ENCODE data around the gene STIP1.

STIP1 gene

DNA sequence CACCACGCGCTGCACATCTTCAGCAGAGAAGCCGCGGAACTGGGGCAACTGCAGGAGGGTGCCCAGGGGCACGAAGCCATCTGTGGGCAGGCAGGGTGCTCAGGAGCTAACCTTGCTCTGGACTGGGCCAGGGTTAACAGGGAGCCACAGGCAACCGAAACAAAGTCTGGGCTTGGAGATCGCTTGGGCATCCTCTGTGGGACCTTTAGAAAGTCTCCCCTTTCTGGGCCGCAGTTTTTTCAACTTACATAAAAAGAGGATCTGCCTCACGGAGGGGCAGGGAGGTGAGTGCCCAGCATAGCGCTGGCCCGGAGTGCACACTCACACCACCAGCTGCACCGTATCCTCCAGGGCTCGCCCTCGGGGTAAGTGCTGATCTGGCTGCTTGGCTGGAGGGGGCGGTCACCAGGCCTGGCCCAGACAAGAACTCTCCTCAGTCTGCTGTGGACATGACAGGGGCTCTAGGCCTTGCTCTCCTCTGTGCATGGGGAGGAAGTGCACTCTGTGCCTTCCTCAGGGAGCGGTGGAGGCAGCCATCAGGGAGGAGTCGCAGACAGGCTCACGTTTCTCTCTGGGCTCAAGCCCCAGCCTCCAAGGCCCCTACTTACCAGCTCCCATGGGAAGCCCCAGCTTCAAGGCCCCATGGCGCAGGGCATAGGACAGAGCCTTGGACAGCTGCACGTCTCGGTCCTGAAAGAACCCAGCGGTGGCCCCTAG is 39.1 kb downstream of the STIP1 start:
- DNase-seq, result no peak

DNA sequence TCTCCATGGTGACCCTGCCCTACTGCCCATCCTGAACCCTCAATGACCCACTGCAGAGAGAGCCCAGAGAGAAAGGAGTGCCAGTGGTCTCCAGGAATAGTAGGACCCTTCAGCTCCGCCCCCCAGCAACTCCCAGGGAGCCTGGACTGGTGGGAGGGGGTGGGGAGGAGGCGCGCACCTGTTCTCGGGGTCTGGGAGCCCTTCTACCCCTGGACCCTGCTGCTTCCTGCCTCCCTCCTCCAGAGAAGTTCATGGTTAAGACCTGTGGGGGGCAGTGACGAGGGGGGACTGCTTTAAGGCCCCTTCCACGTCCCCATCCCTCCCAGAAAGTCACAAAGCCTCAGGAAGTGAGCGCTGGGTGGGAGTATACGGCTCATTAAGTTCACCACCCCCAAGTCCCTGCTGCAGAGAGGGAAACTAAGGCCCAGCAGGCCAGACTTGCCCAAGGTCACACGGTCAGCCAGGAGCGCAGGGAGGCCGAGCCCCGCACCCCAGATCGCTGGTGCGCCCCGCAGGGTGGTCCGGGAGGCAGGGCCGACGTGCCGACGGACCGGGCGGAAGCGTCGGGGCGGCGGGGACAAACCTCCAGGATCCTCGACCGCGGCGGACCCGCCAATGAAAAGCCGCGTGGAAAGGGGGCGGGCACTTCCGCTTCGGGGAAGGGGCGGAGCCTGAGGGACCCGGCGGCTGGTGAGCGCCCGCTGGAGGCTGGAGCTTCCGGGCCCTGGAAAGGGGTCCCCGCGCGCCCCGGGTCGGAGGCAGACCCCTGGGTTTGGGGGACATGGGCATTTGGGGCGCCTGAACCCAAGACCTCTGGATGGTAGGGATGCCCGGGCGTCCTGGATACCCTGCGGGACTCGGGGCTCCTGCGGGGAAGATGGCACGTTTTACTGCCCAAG is 39.9 kb downstream of the STIP1 start, which contains the start of the genes NUDT22 and TRPT1:
TSS of gene NUDT22 (plus strand) at position 667 of the 899 bp plus-strand sequence. CDS start 379 bp downstream, outside the sequence.
TSS of gene TRPT1 (minus strand) at position 579 of the 899 bp plus-strand sequence. CDS start at position 253, 326 bp downstream.
- DNase-seq, result peak; percentile 68 to 84

DNA sequence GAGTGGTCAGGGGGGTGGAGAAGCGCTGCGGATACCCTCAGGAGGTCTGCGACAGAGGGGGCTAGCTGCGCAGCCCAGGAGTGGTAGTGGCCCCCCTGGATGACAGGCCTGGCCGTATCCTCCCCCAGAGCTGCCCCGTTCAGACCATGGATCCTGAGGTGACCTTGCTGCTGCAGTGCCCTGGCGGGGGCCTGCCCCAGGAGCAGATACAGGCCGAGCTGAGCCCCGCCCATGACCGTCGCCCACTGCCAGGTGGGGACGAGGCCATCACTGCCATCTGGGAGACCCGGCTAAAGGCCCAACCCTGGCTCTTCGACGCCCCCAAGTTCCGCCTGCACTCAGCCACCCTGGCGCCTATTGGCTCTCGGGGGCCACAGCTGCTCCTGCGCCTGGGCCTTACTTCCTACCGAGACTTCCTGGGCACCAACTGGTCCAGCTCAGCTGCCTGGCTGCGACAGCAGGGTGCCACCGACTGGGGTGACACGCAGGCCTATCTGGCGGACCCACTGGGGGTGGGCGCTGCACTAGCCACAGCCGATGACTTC is 40.6 kb downstream of the STIP1 start:
- no peak for DNase-seq

DNA sequence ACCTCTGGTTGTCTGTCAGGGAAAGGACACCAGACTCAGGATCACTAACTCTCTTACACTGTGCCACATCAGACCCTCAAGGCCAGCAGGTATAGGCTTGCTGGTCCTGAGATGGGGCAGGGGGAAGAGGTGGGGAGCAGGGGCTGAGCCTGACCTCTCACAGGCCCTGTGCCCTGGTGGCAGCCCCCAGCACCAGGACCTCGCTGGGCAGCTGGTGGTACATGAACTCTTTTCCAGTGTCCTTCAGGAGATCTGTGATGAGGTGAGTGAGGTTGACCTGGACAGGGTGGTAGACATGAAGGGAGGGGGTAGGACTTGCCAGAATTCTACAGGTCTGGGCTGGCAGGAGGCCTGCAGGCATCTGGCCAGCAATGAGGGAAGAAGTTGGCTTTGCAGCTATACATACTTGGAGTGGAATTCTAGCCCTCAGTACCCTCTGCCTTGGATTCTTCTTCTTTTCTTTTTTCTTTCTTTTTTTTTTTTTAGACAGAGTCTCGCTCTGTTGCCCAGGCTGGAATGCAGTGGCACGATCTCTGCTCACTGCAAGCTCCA is 41.5 kb downstream of the STIP1 start:
- no peak for DNase-seq

DNA sequence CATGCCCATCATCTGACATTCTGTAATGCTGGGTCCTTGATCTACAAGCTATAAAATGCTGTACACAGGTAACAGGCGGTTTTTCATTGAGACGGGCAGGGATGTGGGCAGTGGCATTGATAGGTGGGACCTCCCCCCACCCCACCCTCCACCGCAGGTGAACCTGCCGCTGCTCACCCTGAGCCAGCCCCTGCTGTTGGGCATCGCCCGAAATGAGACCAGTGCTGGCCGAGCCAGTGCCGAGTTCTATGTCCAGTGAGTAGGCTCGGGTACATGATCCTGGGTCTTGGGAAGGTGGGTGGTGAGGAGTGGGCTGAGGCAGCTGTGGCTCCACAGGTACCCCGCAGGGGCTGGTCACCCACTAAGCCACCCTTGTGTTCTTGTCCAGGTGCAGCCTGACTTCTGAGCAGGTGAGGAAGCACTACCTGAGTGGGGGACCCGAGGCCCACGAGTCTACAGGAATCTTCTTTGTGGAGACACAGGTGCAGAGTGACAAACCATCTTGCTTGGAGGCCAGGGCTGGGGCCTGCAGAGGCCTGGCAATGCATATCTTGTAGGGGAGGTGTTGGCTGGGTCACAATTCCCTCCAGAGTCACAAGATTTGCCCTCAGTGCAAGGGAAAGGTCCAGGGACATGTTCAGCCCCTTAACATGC is 43.2 kb downstream of the STIP1 start:
- no peak for DNase-seq

DNA sequence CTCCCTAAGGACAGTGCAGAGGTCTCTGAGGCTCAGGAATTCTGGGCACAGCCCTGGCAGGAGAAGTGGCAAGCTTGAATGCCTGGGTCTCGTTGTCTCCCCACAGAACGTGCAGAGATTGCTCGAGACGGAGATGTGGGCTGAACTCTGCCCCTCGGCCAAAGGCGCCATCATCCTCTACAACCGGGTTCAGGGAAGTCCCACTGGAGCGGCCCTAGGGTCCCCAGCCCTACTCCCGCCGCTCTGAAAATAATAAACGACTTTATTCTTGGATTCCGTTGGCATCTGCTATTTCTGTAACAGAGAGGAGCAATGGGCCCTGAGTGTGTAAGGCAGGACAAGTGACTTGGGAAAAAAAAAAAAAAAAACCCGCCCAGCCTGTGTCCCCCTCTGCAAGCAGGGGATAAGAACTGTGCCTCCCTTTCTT is 43.8 kb downstream of the STIP1 start:
- no peak for DNase-seq

DNA sequence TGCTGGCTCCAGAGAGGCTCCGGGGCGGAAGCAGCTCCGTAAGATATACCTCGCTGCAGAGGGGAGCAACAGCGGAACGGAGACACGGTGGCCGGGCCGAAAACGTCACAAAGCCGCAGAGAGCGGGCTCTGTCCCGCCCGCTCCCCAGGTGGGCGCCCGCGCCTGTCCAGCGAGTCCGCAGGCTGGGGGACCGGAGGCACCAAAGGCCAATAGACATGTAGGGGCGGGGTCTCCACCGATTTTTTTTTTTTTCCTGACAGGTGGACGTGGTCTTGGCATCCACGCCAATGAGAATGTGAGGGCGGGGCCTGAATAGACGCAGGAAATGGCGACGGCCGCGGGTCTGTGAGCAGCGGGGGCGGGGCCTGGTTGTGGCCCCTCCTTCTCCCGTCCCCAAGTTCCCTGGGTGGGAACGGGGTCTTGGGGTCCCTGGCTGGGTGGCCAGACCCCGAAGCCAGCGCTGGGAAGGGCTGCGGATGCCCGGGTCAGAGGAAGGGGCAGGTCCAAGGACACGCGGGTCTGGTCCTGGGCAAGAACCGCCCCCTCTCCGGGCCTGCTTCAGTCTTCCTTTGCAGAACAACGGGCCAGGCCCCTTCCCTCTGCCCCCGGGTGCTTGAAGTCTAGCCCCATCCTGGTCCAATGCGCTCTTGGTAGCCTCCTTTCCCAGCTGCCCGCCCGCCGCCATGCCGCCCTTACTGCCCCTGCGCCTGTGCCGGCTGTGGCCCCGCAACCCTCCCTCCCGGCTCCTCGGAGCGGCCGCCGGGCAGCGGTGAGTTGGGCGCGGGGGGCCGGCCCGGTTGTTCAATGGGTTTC is 44.4 kb downstream of the STIP1 start, which contains the start of gene DNAJC4:
TSS of gene DNAJC4 (plus strand) at position 378 of the 814 bp plus-strand sequence. CDS start at position 685, 307 bp downstream.
- DNase-seq, result peak; percentile 96 to 97

DNA sequence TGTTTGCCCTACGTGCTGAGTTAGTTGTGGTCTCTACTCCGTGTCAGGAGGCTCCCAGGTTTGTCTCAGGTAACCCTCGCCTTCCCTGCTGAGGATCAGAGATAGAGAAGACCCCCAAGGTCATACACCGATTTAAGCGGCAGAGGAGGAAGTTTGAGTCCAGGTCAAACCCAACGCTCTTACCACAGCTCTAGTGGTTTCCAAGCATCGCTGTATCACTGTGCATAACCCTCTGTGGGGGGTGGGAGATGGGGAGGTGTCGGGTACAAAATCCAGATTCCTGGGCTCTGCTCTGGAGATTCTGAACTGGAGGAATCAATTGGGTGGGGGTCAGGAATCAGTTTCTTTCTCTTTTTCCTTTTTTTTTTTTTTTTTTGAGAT is 45.0 kb downstream of the STIP1 start:
- no peak for DNase-seq

DNA sequence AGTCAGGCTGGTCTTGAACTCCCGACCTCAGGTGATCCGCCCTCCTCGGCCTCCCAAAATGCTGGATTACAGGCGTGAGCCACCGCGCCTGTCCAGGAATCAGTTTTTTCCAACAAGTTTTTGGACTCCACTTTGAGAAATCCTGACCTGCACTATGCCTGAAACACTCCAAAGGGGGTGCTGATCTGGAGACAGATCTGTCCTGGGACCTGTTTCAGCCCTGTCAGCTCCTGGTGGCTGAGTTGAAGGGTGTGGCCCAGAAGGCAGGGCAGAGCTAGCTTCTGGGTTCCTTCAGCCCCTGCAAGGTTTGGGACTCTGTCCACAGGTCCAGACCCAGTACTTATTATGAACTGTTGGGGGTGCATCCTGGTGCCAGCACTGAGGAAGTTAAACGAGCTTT is 45.6 kb downstream of the STIP1 start:
- no peak for DNase-seq

DNA sequence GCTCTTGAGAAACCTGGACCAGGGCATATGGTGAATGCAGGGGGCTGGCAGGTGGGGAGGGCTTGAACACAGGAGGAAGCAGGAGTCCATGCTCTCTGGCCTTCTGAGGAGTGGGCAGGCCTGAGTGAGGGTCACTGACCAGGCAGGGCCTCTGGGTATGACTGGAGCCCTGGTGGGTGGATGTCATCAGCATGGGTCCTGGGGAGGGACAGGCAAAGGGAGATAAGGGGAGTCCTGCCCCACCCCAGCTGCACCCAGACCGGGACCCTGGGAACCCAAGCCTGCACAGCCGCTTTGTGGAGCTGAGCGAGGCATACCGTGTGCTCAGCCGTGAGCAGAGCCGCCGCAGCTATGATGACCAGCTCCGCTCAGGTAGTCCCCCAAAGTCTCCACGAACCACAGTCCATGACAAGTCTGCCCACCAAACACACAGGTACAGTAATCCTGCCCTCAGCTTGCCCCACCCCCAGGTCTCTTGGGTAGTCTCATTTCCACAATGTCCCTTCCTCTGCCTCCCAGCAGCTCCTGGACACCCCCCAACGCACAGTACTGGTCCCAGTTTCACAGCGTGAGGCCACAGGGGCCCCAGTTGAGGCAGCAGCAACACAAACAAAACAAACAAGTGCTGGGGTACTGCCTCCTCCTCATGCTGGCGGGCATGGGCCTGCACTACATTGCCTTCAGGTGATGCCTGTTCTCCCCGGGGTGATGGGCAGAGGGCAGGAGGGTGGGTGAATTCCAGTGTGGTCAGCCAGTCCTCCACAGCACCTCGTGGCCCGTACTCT is 46.4 kb downstream of the STIP1 start:
- DNase-seq, result no peak

DNA sequence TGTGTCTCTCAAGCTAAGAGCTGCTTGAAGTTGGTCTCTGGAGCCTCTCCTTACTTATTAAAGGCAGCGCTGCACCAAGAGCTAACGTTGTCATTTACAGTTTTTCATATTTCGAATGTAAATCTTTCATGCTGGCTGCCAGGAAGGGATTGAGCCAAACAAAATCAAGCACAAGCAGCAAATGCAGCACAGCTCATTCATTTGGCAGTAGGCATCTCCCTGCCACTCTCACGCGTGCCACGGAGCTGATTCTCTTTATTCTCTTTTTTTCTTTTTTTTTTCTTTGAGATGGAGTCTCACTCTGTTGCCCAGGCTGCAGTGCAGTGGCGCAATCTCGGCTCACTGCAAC is 47.0 kb downstream of the STIP1 start:
- DNase-seq, result no peak

DNA sequence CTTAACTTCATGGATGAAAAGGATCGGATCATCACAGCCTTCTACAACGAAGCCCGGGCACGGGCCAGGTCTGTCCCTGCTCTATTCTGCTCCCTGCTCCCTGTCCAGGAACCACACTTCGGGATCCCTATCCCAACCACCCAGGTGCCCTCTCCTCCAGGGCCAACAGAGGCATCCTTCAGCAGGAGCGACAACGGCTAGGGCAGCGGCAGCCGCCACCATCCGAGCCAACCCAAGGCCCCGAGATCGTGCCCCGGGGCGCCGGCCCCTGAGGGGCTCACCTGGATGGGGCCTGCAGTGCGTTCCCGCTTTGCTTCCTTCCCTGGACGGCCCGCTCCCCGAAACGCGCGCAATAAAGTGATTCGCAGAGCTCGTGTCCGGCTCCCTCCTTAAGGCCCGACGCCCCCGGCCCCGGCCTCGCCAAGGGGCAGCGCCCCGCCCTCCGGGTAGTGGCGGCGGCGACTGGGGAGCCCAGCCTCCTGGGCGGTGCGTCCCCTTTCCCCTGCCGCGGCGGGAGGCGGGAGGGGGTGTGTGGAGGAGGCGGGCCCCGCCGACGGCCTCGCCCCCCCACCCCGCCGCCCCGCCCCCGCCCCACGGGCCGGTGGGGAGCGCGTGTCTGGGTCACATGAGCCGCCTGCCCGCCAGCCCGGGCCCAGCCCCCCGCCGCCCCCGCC is 48.1 kb downstream of the STIP1 start, which contains the start of gene VEGFB:
TSS of gene VEGFB (plus strand) at position 672 of the 674 bp plus-strand sequence. CDS start 250 bp downstream, outside the sequence.
- DNase-seq, result peak; percentile 31 to 65

DNA sequence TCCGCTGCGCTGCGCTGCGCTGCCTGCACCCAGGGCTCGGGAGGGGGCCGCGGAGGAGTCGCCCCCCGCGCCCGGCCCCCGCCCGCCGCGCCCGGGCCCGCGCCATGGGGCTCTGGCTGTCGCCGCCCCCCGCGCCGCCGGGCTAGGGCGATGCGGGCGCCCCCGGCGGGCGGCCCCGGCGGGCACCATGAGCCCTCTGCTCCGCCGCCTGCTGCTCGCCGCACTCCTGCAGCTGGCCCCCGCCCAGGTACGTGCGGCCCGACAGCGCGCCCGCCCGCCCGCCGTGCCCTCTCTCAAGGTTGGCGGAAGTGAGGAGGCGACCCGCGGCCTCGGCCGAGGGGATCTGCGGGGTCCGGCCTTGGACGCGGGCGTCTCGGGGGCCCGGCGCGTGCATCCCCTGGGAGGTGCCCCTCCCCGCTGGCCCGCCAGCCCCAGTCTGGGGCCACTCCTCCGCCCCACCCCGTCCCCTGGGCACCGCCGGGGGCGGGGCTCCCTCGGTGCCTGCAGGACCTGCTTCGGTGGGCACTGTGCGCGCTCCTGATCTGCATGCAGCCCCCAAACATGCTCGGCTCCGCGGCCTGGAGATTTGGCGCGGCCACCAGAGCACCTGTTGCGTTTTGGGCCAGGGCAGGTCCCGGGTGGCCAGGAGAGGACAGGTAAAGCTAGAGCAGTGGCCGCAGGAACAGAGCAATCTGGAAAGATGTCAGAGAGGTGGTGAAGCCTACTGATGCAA is 48.8 kb downstream of the STIP1 start:
- peak; percentile 33 to 50 for DNase-seq

DNA sequence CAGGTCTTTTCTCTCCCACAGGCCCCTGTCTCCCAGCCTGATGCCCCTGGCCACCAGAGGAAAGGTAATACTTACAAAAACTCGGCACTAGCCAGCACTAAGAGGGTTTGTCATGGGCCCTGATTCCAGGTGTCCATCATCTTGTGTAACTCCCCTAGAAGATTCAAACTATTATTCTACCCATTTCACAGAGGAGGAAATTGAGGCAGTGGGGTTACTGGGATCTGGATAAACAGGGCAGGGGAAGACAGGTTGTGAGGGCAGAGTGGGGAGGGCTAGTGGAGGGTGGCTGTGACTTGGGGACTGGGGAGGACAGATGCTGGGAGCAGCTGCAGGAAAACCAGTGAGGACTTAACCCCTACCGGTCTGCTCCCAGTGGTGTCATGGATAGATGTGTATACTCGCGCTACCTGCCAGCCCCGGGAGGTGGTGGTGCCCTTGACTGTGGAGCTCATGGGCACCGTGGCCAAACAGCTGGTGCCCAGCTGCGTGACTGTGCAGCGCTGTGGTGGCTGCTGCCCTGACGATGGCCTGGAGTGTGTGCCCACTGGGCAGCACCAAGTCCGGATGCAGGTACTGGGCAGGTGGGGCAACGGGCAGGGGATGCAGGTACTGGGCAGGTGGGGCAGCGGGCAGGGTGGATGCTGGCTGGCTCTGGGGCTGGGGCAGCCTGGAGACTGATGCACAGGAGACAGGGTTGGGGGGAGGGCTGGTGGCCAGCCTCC is 49.6 kb downstream of the STIP1 start:
- DNase-seq, result no peak

DNA sequence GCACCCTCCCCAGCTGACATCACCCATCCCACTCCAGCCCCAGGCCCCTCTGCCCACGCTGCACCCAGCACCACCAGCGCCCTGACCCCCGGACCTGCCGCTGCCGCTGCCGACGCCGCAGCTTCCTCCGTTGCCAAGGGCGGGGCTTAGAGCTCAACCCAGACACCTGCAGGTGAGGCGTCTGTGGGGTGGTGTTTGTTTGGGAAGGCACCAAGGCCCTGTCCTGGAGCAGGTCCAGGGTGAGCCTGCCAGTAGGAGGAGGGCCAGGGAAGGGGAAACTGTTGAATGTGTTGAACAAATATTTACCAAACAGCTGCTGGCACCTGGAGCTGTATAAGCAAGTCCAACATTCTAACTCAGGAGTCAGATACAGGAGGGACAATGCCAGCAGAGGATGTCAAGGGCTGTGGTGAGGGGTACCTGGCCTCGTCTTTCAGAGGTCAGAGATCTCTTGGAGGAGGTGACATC is 51.5 kb downstream of the STIP1 start:
- peak in 1 of 2 experiments; percentile 14 for DNase-seq

DNA sequence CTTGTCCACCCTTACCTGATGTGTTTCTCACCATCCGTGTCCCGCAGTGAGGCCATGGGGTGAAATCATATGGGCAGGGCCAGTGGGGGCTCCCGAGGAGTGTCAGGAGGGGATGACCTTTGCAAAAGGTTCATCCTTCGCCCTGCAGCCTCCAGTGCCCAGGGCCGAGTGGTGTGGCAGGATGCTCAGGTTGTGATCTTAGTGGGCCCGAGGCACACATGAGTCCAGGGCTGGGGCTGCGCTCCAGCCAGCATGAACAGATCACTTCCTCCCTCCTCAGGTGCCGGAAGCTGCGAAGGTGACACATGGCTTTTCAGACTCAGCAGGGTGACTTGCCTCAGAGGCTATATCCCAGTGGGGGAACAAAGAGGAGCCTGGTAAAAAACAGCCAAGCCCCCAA is 52.1 kb downstream of the STIP1 start:
- no peak for DNase-seq

DNA sequence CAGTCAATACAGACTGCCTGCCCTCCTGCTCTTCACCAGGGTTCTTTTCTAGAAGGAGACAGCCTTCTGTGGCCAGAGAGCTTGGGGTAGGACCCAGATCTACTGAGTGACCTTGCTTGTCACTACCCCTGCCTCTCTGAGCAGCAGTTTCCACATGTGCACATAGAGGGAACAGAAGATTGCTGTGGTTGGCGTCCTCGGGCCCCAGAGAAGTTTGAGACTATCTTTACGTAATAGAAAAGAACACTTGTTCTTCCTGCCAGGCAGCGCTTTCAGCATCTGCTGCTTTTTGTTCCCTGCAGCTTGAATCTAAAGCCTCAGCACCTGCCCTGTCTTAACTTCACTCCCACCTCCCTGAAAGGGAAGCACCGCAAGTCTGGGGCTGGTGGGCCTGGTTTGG is 53.0 kb downstream of the STIP1 start:
- no peak for DNase-seq

DNA sequence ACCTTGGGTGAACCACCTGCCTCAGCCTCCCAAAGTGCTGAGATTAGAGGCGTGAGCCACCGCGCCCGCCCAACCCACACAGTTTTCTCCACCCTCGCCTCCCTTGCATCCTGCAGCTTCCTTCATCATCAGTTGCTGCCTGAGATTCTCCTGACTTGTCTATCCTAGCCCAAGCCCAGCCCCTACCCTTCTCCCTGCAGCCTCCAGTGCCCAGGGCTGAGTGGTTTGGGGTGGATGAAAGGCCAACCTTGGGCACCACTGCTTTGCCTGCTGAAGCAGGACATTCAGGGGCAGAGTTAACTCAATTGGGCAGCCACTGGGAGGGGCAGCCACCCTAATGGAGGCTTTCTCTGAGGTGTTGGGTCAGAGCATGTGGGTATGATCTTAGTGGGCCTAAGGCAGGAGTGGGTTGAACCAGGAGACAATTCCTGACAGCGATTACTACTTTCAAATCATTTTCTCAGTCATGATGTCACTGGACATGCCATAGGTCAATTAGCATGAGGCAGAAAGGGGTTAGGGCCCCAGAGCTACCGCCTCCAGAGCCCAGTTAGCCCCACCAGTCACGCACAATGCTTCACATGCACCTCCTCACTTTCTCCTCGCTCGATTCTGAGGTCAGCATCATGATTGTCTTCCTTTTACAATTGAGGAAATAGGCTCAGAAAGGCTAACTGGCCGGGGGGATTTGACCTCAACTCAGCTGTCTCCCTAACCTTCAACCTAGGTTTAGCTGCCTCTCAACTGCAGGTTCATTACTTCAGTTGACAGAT is 53.9 kb downstream of the STIP1 start:
- no peak for DNase-seq

All from NCI-H1930 (cell line).